Fibroblast of skin of back (primary cell): ENCODE measurements around the gene FBXO28. TPM values are rescaled to one million over a fixed set of nuclear protein-coding genes. Genes with fewer than 3 reads are reported as not detected.
A peak's percentile ranks its signal among the peaks of the same experiment; 100 is the strongest.
"Not testable (repeated sequence)": the region's sequence is repeated elsewhere in the genome, so short reads cannot be mapped to it uniquely, and the experiment has no call there.

Source experiments
- DNase-seq: peaks from one replicate; pipeline ENCODE4 v3.0.0-alpha.2; 2013
- polyA plus RNA-seq, 2 experiments: library from polyadenylated mRNA; unstranded; fragments of 120-200 nt; gene quantifications; one replicate each; pipeline ENCODE4 v1.2.1, GENCODE V29; 2013; ENCODE audit not compliant: insufficient read length in 2 of 2

Gene FBXO28, protein sequence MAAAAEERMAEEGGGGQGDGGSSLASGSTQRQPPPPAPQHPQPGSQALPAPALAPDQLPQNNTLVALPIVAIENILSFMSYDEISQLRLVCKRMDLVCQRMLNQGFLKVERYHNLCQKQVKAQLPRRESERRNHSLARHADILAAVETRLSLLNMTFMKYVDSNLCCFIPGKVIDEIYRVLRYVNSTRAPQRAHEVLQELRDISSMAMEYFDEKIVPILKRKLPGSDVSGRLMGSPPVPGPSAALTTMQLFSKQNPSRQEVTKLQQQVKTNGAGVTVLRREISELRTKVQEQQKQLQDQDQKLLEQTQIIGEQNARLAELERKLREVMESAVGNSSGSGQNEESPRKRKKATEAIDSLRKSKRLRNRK
- 20.3 TPM for polyA plus RNA-seq (2013, experiment 1 of 2; ENCODE audit: insufficient read length)
- polyA plus RNA-seq (2013, experiment 2 of 2; ENCODE audit: insufficient read length) = 17.3 TPM

GRCh38 chr1:224113918-224114786, at the start of gene FBXO28:
TSS of gene FBXO28 (plus strand) at chr1:224114111. CDS start at chr1:224114130, 19 bp downstream.
- DNase-seq = peak; percentile 95

DNA sequence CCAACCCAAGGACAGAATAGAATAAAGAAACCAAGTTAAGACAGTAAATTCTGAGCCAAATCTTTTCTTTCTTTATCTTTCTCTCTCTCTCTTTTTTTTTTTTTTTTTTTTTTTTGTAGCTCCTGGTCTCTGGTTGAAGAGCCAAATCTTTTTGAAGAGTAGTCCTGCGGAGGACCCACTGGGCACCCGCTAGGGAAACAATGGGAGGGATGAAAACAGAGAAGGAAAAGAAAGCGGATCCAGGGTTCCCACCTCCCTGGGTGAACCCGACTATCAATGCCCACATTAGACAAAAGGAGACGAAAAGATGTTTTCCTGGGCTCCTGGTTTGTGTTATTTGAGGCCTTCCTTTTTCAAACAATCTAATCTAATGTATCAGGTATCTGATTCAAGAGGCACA, 49.8 kb upstream of the FBXO28 start:
- no peak for DNase-seq

- peak; percentile 46 for DNase-seq
Measured at GRCh38 chr1:224065455-224065854, 48.5 kb upstream of the FBXO28 start.

DNA sequence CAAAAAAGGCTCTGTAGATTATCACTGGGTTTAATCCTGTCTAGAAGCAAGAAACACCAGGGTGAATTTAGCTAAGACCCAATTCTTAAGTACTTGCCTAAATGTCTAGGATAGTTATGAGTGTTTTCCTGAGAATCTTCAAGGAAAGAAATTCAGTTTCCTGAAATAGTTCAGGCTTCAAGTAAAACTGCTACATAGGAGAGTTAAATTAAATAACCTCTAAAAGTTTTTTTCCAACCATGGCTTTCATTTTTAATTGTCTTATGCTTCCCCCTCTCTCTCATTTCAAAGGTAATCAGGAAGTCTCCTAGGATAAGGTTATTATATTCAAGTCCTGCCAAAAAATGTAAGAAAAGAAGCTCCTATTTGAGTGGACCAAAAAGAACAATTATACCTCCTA, 46.7 kb upstream of the FBXO28 start:
- no peak for DNase-seq

GRCh38 chr1:224067621-224068457, 46.1 kb upstream of the FBXO28 start:
- peak; percentile 63 for DNase-seq

DNA sequence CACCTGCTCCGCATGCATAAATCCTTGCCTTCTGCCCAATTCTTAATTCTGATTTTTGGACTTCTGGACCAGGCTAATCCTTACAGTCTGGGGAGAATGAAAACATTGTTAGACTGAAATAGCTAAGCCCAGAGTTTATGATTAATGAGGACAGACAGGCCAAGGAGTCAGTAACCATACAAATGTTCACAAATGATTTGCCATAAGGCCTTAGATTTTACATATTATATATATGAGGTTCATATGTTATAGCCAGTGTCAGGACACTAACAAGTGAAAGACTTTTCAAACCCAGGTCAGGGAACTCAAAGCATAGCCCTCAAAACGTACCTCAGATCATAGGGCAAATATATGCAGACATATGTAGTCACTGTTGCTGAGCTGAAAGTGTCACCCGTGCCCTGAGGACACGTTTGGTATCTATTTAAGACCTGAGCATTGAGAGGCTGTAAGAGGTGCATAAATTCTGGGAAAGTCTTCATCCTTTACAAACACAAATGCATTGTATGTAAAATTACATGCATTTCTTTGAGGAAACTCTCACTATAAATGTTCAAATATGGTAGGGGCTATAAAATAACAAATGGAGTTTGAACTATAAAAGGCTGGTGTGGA, 45.3 kb upstream of the FBXO28 start:
- DNase-seq = no peak

- DNase-seq = no peak
Measured at GRCh38 chr1:224069138-224069537, 44.8 kb upstream of the FBXO28 start.

DNA sequence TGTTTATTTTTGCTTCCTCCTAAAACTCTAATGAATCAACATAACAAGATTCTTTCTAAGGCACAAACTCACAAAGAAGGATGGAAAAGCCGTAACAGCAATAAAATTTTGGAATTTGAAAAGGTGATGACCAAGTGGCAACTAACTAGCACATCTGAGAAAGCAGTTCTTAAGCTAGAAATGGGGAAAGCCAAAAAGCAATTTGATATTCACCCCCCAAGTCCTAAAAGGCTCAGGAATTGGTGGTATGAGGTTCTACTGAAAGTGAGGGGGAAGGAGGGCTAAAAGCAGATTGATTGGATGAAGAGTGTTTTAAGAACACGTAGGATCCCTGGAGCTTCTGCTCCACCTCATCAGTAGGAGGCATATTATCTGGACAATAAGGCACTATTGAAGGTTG, 43.4 kb upstream of the FBXO28 start:
- DNase-seq = no peak

DNA sequence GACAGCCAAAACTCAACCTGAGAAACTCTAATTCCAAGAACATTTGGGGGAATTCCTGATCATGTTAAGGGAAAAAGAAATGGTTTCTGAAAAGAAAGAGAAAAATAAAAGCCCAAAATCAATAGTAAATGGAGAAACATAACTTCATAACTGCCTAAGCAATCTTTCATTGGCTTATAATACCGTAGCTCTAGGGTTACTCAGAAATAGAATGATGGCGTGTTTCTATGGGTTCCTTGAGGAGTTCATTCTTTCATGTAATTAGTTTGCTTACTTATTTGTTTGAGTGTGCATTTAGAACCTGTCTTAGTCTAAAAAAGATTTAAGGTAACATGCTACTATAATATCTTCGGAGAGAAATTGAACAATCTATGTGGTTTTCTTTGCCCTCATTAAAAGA, 37.5 kb upstream of the FBXO28 start:
- DNase-seq = no peak

DNA sequence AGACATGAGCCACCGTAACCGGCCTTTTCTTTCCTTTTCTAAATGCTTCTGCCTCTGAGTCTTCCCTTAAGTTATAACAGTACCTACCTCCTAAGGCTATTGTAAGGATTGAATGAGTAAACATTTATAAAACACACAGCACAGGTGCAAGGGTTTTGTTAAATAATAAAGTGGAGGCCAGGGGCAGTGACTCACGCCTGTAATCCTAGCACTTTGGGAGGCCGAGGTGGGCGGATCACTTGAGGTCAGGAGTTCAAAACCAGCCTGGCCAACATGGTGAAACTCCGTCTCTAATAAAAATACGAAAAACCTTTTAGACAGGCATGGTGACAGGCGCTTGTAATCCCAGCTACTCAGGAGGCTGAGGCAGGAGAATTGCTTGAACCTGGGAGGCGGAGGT, 34.3 kb upstream of the FBXO28 start:
- DNase-seq = not testable (repeated sequence)

- DNase-seq = peak; percentile 68
Measured at GRCh38 chr1:224080115-224080774, 33.7 kb upstream of the FBXO28 start.

- DNase-seq = no peak
Measured at GRCh38 chr1:224081604-224082003, 32.3 kb upstream of the FBXO28 start.

DNA sequence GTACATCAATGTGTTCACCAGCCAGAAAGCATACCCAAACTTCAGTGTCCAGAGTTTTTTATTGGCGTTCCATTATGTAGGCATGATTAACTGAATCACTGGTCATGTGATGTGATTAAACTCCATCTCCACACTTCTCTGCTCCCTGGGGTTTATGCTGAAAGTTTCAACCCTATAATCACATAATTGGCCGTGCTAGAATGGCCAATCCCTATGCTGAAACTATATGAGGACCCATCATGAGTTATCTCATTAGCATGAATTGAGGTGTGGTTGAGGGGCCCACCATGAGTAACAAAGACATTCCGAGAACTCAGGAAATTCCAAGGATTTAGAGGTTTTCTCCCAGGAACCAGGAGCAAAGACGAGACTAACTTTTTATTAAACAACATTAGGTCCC, 31.8 kb upstream of the FBXO28 start:
- DNase-seq = peak; percentile 62

GRCh38 chr1:224084867-224085266, 29.0 kb upstream of the FBXO28 start:
- no peak for DNase-seq

GRCh38 chr1:224085421-224086108, 28.3 kb upstream of the FBXO28 start:
- no peak for DNase-seq

DNA sequence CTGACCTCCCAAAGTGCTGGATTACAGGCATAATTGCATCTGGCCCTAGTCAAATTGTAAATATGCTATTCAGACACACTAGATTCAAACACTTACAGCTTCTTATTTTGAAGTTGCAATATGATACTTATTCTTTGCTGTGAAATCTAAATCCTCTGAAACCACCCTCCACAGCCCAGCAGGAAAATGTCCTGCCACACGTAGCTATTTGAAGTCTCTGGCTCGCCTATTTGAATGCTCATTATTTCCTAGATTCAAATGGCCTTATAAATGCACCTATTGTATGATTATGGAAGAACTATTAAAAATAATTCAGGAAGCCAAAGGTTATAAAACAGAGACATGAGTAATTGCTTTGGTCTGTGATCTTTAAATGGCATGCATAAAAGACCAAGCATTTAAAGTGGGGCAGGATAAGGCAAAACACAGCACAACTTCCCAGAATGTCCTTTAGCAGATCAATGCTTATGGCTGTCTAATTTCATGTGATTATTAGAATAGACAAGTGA, 26.6 kb upstream of the FBXO28 start:
- DNase-seq = no peak

DNA sequence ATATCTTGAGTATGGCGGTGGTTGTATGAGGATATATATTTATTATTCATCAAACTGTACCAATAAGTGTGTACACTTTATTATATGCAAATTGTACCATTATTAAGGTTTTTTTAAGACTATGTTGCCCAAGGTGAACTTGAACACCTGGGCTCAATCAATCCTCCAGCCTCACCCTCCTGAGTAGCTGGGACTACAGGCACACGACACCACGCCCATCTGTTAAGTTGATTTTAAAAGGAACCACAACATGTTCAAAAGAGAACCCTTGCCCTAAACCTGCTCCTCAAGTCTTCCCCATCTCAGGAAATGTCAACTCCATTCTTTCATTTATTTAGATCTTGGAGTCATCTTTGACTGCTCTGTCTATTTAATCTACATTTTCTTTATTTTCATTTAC, 24.3 kb upstream of the FBXO28 start:
- DNase-seq = no peak

DNA sequence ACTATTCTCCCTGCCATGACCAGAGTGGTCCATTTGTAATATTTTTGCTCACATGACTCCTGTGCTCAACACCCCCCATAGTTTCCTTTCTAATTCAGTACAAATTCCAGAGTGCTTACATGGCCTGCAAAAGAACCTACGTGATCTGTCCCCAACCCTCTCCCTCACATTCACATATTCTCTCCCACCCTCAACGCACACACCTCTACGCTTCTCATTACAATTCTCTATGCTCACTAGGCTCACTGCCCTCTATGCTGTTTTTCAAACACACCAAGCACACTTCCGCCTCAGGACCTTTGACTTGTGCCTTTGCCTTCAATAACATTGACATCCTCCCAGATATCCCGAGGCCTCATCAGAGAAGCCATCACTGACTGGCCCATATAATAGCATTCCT, 23.8 kb upstream of the FBXO28 start:
- no peak for DNase-seq

- no peak for DNase-seq
Measured at GRCh38 chr1:224092111-224092510, 21.8 kb upstream of the FBXO28 start.

- DNase-seq = no peak
Measured at GRCh38 chr1:224092601-224093000, 21.3 kb upstream of the FBXO28 start.

- no peak for DNase-seq
Measured at GRCh38 chr1:224095339-224095738, 18.6 kb upstream of the FBXO28 start.
